Heart left ventricle (tissue), 16 donors: ENCODE results near the gene FLNA. TPM values are rescaled to one million over a fixed set of nuclear protein-coding genes. Genes with fewer than 3 reads are reported as not detected.

ENCODE experiments used
- ATAC-seq, 4 donors: fragments of 200-7000 bp; cut with Tn5 transposase; one replicate each; pipeline ENCODE4 v1.9.1; 2020 to 2022; ENCODE audit warnings: moderate library complexity in 4 of 4, mild to moderate bottlenecking in 3 of 4, moderate number of reproducible peaks in 1 of 4
- DNase-seq, 5 donors: peaks; one replicate each; pipeline ENCODE4 v3.0.0-alpha.2; 2020
- H3K27ac ChIP-seq, 12 donors: fragments of 200-600 bp; sonication (generic) in 4 of 12; one replicate each; pipeline versions ENCODE4 v1.5.0 to v1.8.0; 2016 to 2022; ENCODE audit warnings: mild to moderate bottlenecking in 2 of 12
- H3K27me3 ChIP-seq, 9 donors: fragments of 200-600 bp; sonication (generic) in 2 of 9; one replicate each; pipeline versions ENCODE4 v1.5.1 to v1.8.0; 2016 to 2022; ENCODE audit warnings: mild to moderate bottlenecking in 3 of 9
- H3K36me3 ChIP-seq, 9 donors: fragments of 200-600 bp; sonication (generic) in 2 of 9; one replicate each; pipeline versions ENCODE4 v1.5.0 to v1.8.0; 2018 to 2022; ENCODE audit warnings: mild to moderate bottlenecking in 2 of 9
- H3K4me1 ChIP-seq, 12 donors: fragments of 200-600 bp; sonication (generic) in 4 of 12; one replicate each; pipeline versions ENCODE4 v1.5.0 to v1.8.0; 2016 to 2022; ENCODE audit warnings: mild to moderate bottlenecking in 3 of 12
- H3K4me3 ChIP-seq, 12 donors: fragments of 200-600 bp; sonication (generic) in 4 of 12; one replicate each; pipeline versions ENCODE4 v1.5.0 to v1.8.0; 2017 to 2022; ENCODE audit warnings: mild to moderate bottlenecking in 9 of 12, moderate library complexity in 4 of 12
- H3K9me3 ChIP-seq, 12 donors: fragments of 200-600 bp; sonication (generic) in 4 of 12; one replicate each; pipeline versions ENCODE4 v1.5.0 to v1.8.0; 2016 to 2022; ENCODE audit warnings: mild to moderate bottlenecking in 1 of 12
- CTCF ChIP-seq, 12 donors: fragments of 200-600 bp; sonication (generic) in 4 of 12; IDR thresholded peaks; one replicate each; pipeline versions ENCODE4 v1.5.0 to v1.8.0; 2018 to 2022; ENCODE audit warnings: antibody characterized with exemption in 12 of 12, mild to moderate bottlenecking in 5 of 12
- POLR2A ChIP-seq, 2 donors: fragments of 450-650 bp; IDR thresholded peaks; one replicate each; pipeline ENCODE4 v1.6.1; 2017; ENCODE audit warnings: antibody characterized with exemption in 2 of 2, mild to moderate bottlenecking in 2 of 2, moderate library complexity in 2 of 2
- WGBS, 4 donors: extraction: QIAGEN DNeasy Blood & Tissue Kit in 2 of 4; methylation state at CpG; one replicate each; pipeline versions ENCODE4 v1.1.5 to v1.1.7; 2013 to 2018; 5-methylcytosine and 5-hydroxymethylcytosine counted together
- intact Hi-C, 10 donors: fragments of 100-400 bp; cut with DNase I; formaldehyde crosslinking; loops; one replicate each; pipeline versions ENCODE4 v1.11.1 to v1.14.2; 2022
- polyA plus RNA-seq, 2 donors: library from polyadenylated mRNA; stranded (reverse); fragments of 200-250 nt; gene quantifications; one replicate each; pipeline ENCODE4 v1.2.3, GENCODE V29; 2013
- total RNA-seq, 9 donors: library from RNA; depleted of rRNA in 2 of 9; stranded (reverse); fragments of >200 nt in 2 of 9; fragmentation: NEBNext Ultra II Directional in 3 of 9; extraction: Animal tissue kit (Norgen Biotek cat#: 25700) in 3 of 9; gene quantifications; one replicate each; pipeline versions ENCODE4 v1.1.0 to v1.2.4, GENCODE V29; 2016 to 2023
- donor health status: ischemic (EF 13 %, LVEDD 7.1; RV severe dilation, severe dysfunction).
- donor health status: healthy with polysubstance abuse.
- donor health status: DM: no; HTN: yes; CAD: no.
- donor health status: DM: no; HTN: no; CAD: no.
- donor health status: ischemic (EF 25% LVEDD 6.9; RV normal size, moderate dysfunction).
- donor health status: ischemic (EF 25% LVEDD 5.7; RV mildly dilated, moderate dysfunction).
- donor health status: healthy.
- donor health status: DM: yes; HTN: yes; CAD: no.
- donor health status: ischemic (EF 35%, LVEDD 5.7; RV mildly dilated, moderate dysfunction).
- donor health status: nonischemic (EF 11% LVEDD 7.7; RV severe dilation, severe dysfunction).
- donor health status: DM: yes; HTN: yes; CAD: no.
- donor health status: PGD.
- donor health status: ischemic (EF 29% LVEDD 5.4; RV normal size, mild dysfunction).
- donor health status: nonischemic (EF 23%, LVEDD 6.1; RV moderate dilation, normal function).

FLNA gene
- total and polyA plus RNA-seq, 11 donors: 155 to 465 (median 234) TPM

DNA sequence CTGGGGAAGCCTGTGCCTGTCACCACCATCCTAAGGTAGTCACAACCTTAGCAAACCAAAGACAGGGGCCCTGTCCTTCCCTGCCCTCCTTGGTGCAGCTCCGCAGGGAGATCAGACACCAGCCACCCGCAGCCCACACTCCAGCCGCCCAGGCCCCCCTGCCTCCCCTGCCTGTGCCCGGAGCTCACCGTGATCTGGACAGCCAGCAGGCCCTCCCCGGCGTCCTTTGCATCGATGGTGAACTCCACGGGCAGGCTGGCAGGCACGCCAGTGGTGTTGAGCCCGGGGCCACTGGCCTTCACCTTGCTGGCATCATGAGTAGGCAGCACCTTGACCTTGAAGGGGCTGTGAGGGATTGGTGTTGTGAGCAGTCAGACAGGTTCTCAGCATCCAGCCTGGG, 16.4 kb downstream of the FLNA start:
- 64 to 85% (median 72%) methylated on average over 10 to 11 of the region's 11 CpGs for WGBS, 4 donors
- peaks cover 0 to 17% (median 0%) of the 10 kb centered on the region in 12 donors for H3K4me1 ChIP-seq
- peak overlapping the region in 1 of 12 donors; percentile 76 for H3K27ac ChIP-seq
- H3K9me3 ChIP-seq: no peaks in the 10 kb centered on the region
- intact Hi-C loops: no loop called here
- no peaks in the 10 kb centered on the region for H3K27me3 ChIP-seq
- no peak for DNase-seq
- no peak for ATAC-seq
- no peak overlapping the region for H3K4me3 ChIP-seq
- TF ChIP-seq CTCF (IDR thresholded peaks at IDR 0.05): no peak
- no peak for TF ChIP-seq POLR2A (IDR thresholded peaks at IDR 0.05)
- H3K36me3 ChIP-seq: peaks cover 0 to 99% (median 94%) of the 10 kb centered on the region in 9 donors

DNA sequence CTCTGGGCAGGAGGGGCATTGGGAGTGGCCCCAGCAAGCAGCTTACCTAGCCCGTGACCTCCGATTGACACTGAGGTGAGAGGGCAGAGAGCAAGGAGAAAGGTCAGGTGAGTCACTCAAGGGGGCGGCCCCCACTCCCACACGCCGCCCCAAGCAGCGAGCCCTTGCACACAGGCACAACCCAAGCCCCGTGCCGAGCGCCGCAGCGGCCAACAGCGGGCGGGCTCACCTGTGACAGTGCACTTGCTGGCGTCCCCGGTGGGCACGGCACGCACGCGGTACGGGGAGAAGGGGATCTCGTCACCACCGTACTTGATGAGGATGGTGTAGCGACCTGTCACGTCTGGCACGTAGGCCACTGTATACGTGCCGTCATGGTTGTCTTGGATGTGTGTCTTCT, 17.2 kb downstream of the FLNA start:
- 82 to 90% (median 84%) methylated on average over 25 to 27 of the region's 27 CpGs for WGBS, 4 donors
- intact Hi-C loops: no loop called here

DNA sequence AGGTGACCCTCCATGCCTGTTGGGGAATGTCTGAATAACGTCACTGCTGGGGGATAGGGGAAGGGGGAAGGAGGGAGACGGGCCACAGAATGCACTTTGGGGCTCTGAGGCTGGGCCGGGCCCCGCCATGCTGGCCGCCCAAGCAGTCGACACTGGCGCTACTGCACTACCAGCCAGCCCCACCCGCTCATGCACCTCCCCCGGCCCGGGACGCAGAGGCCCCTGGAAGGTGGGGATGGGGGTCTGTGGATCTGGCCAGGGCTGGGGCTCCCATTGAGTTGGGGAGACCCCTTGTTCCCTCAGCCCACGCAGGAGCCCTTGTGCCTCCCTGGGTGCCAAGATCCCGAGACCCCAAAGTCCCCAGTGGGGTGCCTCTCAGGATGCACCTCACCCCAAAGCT, 17.8 kb downstream of the FLNA start:
- TF ChIP-seq POLR2A (IDR thresholded peaks at IDR 0.05): no peak
- no peak for TF ChIP-seq CTCF (IDR thresholded peaks at IDR 0.05)
- peak overlapping the region in 1 of 12 donors; percentile 76 for H3K27ac ChIP-seq
- intact Hi-C loops: no loop called here

More for the DNA sequence above, 17.2 kb downstream of the FLNA start:
- no peak for TF ChIP-seq CTCF (IDR thresholded peaks at IDR 0.05)
- no peak for TF ChIP-seq POLR2A (IDR thresholded peaks at IDR 0.05)
- ATAC-seq (no peak), DNase-seq (no peak)
- Histone ChIP-seq H3K9me3 (no peaks in the 10 kb centered on the region), H3K27me3 (no peaks in the 10 kb centered on the region), H3K4me1 (peaks cover 0 to 17% (median 0%) of the 10 kb centered on the region in 12 donors), H3K4me3 (no peak overlapping the region), H3K27ac (peak overlapping the region in 1 of 12 donors; percentile 76), H3K36me3 (peaks cover 0 to 99% (median 94%) of the 10 kb centered on the region in 9 donors)

DNA sequence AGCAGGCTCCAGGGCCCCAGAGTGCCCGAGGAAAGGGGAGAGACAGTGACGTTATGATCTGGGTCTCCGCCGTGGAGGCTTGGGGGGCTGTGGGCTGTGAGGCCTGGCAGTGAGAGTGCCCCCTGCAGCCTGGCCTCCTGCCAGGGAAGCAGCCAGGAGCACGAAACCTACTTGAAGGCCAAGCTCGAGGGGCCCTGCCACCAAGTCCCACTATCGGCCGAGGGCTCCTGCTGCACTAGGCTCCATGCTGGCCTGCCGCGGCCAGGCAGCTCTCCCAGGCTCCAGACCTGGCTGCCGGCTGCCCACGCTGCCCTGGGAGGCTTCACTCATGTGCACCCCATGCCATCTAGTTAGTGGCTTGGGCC, 18.7 kb downstream of the FLNA start:
- Histone ChIP-seq H3K36me3 (peaks cover 0 to 100% (median 97%) of the 10 kb centered on the region in 9 donors), H3K9me3 (no peaks in the 10 kb centered on the region), H3K27me3 (no peaks in the 10 kb centered on the region), H3K4me1 (peaks cover 0 to 12% (median 0%) of the 10 kb centered on the region in 12 donors), H3K4me3 (no peak overlapping the region), H3K27ac (peak overlapping the region in 2 of 12 donors; percentile 22 to 76)
- TF ChIP-seq CTCF (IDR thresholded peaks at IDR 0.05) (peak in 1 of 12 donors; percentile 3), POLR2A (IDR thresholded peaks at IDR 0.05) (no peak)
- intact Hi-C loops: no loop called here
- peak in 1 of 4 donors; percentile 2 for ATAC-seq
- 39 to 61% (median 48%) methylated on average over 4 to 12 of the region's 12 CpGs for WGBS, 4 donors
- no peak for DNase-seq

More for the DNA sequence above, 17.8 kb downstream of the FLNA start:
- H3K9me3 ChIP-seq: no peaks in the 10 kb centered on the region
- 59 to 88% (median 76%) methylated on average over 2 to 13 of the region's 13 CpGs for WGBS, 4 donors
- DNase-seq (peak in 1 of 5 donors; percentile 26), ATAC-seq (no peak)
- H3K4me1 ChIP-seq: peaks cover 0 to 17% (median 0%) of the 10 kb centered on the region in 12 donors
- H3K4me3 ChIP-seq: no peak overlapping the region
- H3K27me3 ChIP-seq: no peaks in the 10 kb centered on the region
- H3K36me3 ChIP-seq: peaks cover 0 to 99% (median 94%) of the 10 kb centered on the region in 9 donors
